Measurements from ENCODE around the gene CCR9. TPM values are rescaled to one million over a fixed set of nuclear protein-coding genes. Genes with fewer than 3 reads are reported as not detected.

Gene CCR9
- total and polyA plus RNA-seq, 7 experiments from 2014 or later, result 0.31 to 0.66 (median 0.48) TPM; not detected in 1

DNA sequence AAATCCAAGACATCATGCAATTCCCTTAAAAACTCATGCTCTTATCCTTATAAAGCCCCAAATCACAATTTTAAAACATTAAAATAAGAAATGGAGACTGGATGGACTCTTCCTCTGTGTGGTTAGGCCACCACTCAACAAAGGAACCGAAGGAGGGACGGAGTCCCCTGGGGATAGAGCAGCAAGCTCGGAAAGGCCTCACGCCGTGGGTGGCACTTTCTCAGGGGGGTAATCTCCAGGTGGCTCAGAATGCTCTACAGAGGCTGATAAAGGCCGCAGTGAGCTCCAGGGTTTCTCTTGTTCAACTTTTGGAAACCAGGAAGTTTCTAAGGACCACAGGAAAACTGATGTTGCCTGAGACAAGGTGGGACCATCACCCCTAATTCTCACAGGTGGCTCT is 23.2 kb downstream of the CCR9 start:
- Mint-ChIP-seq H3K4me3 (peak overlapping the region in 4 of 10 donors; percentile 7 to 55 (median 36)), H3K36me3 (peaks cover 11 to 42% (median 13%) of the 10 kb centered on the region in 5 donors), H3K27me3 (peaks cover 0 to 48% (median 0%) of the 10 kb centered on the region in 5 donors), H3K9me3 (peaks cover 0 to 10% (median 0%) of the 10 kb centered on the region in 11 donors), H3K4me1 (peaks cover 23 to 63% (median 35%) of the 10 kb centered on the region in 7 donors), H3K27ac (peak overlapping the region in 2 of 9 donors; percentile 48 to 58)
- POLR2A ChIA-PET, result no interaction called here
- DNase-seq (no peak), ATAC-seq (no peak)
- H3K27ac ChIP-seq (ENCODE audit: low read depth, low read length), result no peak overlapping the region
- CTCF ChIA-PET, result interaction anchor here (1.3 kb wide), 1 partner anchor 19 kb away, joined by 3 read pairs; no protein-coding TSS in a partner anchor
- no peaks in the 10 kb centered on the region for H3K27me3 ChIP-seq (ENCODE audit: control insufficient read depth in 2 of 2, insufficient read depth in 2 of 2, low read length in 2 of 2)
- H3K4me1 ChIP-seq (ENCODE audit: control insufficient read depth in 2 of 2, insufficient read depth in 2 of 2, low read length in 2 of 2), result peaks cover 14 to 18% of the 10 kb centered on the region in 2 donors
- intact Hi-C loops (cut with micrococcal nuclease), result no loop called here
- no peaks in the 10 kb centered on the region for H3K9me3 ChIP-seq (ENCODE audit: control insufficient read depth in 2 of 3, low read length in 3 of 3)
- no peaks in the 10 kb centered on the region for H3K36me3 ChIP-seq (ENCODE audit: control insufficient read depth in 2 of 3, insufficient read depth in 3 of 3, low read length in 3 of 3)
- no peak overlapping the region for H3K4me3 ChIP-seq (ENCODE audit: low read length)

DNA sequence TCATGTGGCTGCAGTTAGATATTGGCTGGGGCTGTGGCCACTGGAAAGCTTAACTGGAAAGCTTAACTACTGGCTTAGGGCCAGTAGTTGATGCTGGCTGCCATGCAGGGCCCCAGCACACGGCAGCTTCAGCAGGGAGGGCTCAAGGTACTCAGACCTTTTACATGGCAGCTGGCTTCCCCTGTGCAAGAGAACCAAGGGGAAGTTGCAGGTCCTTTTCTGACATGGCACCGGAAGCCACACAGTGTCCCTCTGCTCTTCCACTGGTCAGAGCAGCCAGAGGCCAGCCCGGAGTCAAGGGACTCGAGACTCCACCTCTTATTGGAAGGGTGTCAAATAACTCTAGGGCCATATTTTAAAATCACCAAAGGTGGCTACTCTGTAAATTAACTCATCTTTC is 24.5 kb downstream of the CCR9 start:
- H3K9me3 Mint-ChIP-seq, result peaks cover 0 to 4% (median 0%) of the 10 kb centered on the region in 11 donors
- Histone ChIP-seq H3K4me3 (ENCODE audit: low read length) (no peak overlapping the region), H3K27ac (ENCODE audit: low read depth, low read length) (no peak overlapping the region), H3K27me3 (ENCODE audit: control insufficient read depth in 2 of 2, insufficient read depth in 2 of 2, low read length in 2 of 2) (no peaks in the 10 kb centered on the region), H3K4me1 (ENCODE audit: control insufficient read depth in 2 of 2, insufficient read depth in 2 of 2, low read length in 2 of 2) (peaks cover 23 to 32% of the 10 kb centered on the region in 2 donors), H3K9me3 (ENCODE audit: control insufficient read depth in 2 of 3, low read length in 3 of 3) (no peaks in the 10 kb centered on the region), H3K36me3 (ENCODE audit: control insufficient read depth in 2 of 3, insufficient read depth in 3 of 3, low read length in 3 of 3) (no peaks in the 10 kb centered on the region)
- intact Hi-C loops (cut with micrococcal nuclease), result no loop called here
- peaks cover 31 to 69% (median 46%) of the 10 kb centered on the region in 7 donors for H3K4me1 Mint-ChIP-seq
- peaks cover 5 to 31% (median 9%) of the 10 kb centered on the region in 5 donors for H3K36me3 Mint-ChIP-seq
- ATAC-seq, result no peak
- POLR2A ChIA-PET, result no interaction called here
- no peak overlapping the region for H3K27ac Mint-ChIP-seq
- H3K27me3 Mint-ChIP-seq, result peaks cover 0 to 56% (median 0%) of the 10 kb centered on the region in 5 donors
- CTCF ChIA-PET, result no interaction called here
- no peak for DNase-seq
- H3K4me3 Mint-ChIP-seq, result peak overlapping the region in 1 of 10 donors; percentile 30

DNA sequence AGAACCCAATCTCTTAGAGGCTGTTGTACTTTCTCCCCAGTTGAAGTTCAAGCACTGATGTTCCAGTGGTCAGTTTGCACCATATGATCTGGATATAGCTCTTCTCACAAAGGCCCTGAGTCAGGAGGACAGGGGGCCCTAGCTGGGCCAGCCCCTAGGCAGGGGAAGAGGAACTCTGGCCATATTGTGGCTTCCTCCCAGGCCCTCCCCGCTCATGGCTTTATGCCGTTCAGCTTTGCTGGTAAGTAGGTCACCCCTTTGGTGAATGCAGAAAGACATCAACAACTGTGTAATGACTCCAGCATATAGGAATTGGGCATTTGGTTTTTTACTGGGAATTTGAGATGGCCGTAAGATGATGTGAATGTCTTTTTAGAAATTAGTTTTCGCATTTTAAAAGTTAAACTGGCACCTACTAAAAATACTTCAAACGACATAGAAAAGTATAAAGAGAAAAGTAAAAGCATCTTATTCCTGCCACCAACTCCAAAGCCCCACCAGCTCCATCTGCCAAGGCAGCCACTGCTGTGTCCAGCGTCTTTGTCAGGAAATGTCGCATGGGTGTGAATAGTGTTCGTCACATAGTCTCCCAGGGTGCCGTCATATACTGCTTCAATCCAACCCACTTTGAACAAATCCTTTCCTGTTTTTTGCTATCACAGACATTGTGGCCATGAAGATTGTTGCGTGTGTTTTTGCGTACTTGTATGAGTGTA is 25.3 kb downstream of the CCR9 start:
- no peak for ATAC-seq
- H3K27ac Mint-ChIP-seq, result peak overlapping the region in 5 of 9 donors; percentile 12 to 69 (median 17)

DNA sequence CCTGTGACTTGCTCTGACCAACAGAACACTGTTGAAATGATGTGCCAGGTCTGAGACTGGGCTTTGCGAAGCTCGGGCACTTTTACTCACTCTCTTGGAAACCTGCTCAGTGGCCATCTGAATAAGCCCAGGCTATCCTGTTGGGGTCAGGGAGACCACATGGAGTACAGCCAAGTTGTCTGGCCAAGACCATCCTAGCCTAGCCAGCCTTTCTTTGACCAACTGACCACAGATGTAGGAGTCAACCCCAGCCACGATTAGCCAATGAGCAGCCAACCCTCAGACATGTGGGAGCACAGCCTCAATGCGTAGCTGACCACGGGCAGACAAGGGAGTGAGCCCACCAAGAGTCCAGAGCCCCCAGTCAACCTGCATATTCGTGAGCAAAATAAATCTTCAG is 26.1 kb downstream of the CCR9 start:
- Histone ChIP-seq H3K36me3 (ENCODE audit: control insufficient read depth in 2 of 3, insufficient read depth in 3 of 3, low read length in 3 of 3) (no peaks in the 10 kb centered on the region), H3K4me3 (ENCODE audit: low read length) (no peak overlapping the region), H3K9me3 (ENCODE audit: control insufficient read depth in 2 of 3, low read length in 3 of 3) (no peaks in the 10 kb centered on the region), H3K27me3 (ENCODE audit: control insufficient read depth in 2 of 2, insufficient read depth in 2 of 2, low read length in 2 of 2) (no peaks in the 10 kb centered on the region), H3K27ac (ENCODE audit: low read depth, low read length) (no peak overlapping the region), H3K4me1 (ENCODE audit: control insufficient read depth in 2 of 2, insufficient read depth in 2 of 2, low read length in 2 of 2) (peaks cover 29 to 41% of the 10 kb centered on the region in 2 donors)
- H3K36me3 Mint-ChIP-seq, result peaks cover 5 to 20% (median 9%) of the 10 kb centered on the region in 5 donors
- DNase-seq (no peak), ATAC-seq (no peak)
- peak overlapping the region in 3 of 9 donors; percentile 15 to 69 (median 49) for H3K27ac Mint-ChIP-seq
- H3K9me3 Mint-ChIP-seq, result peaks cover 0 to 4% (median 0%) of the 10 kb centered on the region in 11 donors
- peaks cover 38 to 71% (median 50%) of the 10 kb centered on the region in 7 donors for H3K4me1 Mint-ChIP-seq
- peak overlapping the region in 3 of 10 donors; percentile 28 to 32 (median 29) for H3K4me3 Mint-ChIP-seq
- ChIA-PET CTCF (interaction anchor here (1.2 kb wide), 1 partner anchor 8 kb away, joined by 5 read pairs; no protein-coding TSS in a partner anchor), POLR2A (no interaction called here)
- peaks cover 0 to 54% (median 0%) of the 10 kb centered on the region in 5 donors for H3K27me3 Mint-ChIP-seq
- intact Hi-C loops (cut with micrococcal nuclease), result no loop called here

More for the DNA sequence above, 25.3 kb downstream of the CCR9 start:
- peaks cover 5 to 26% (median 9%) of the 10 kb centered on the region in 5 donors for H3K36me3 Mint-ChIP-seq
- H3K9me3 ChIP-seq (ENCODE audit: control insufficient read depth in 2 of 3, low read length in 3 of 3), result no peaks in the 10 kb centered on the region
- H3K4me1 Mint-ChIP-seq, result peaks cover 38 to 74% (median 53%) of the 10 kb centered on the region in 7 donors
- peaks cover 0 to 4% (median 0%) of the 10 kb centered on the region in 11 donors for H3K9me3 Mint-ChIP-seq
- H3K27ac ChIP-seq (ENCODE audit: low read depth, low read length), result no peak overlapping the region
- no peaks in the 10 kb centered on the region for H3K27me3 ChIP-seq (ENCODE audit: control insufficient read depth in 2 of 2, insufficient read depth in 2 of 2, low read length in 2 of 2)
- H3K27me3 Mint-ChIP-seq, result peaks cover 0 to 56% (median 0%) of the 10 kb centered on the region in 5 donors
- H3K4me3 Mint-ChIP-seq, result peak overlapping the region in 3 of 10 donors; percentile 26 to 32 (median 28)
- peak in 1 of 9 donors; percentile 10 for DNase-seq
- H3K4me1 ChIP-seq (ENCODE audit: control insufficient read depth in 2 of 2, insufficient read depth in 2 of 2, low read length in 2 of 2), result peaks cover 29 to 39% of the 10 kb centered on the region in 2 donors
- H3K36me3 ChIP-seq (ENCODE audit: control insufficient read depth in 2 of 3, insufficient read depth in 3 of 3, low read length in 3 of 3), result no peaks in the 10 kb centered on the region
- POLR2A ChIA-PET, result no interaction called here
- H3K4me3 ChIP-seq (ENCODE audit: low read length), result no peak overlapping the region
- CTCF ChIA-PET, result no interaction called here
- intact Hi-C loops (cut with micrococcal nuclease), result no loop called here

DNA sequence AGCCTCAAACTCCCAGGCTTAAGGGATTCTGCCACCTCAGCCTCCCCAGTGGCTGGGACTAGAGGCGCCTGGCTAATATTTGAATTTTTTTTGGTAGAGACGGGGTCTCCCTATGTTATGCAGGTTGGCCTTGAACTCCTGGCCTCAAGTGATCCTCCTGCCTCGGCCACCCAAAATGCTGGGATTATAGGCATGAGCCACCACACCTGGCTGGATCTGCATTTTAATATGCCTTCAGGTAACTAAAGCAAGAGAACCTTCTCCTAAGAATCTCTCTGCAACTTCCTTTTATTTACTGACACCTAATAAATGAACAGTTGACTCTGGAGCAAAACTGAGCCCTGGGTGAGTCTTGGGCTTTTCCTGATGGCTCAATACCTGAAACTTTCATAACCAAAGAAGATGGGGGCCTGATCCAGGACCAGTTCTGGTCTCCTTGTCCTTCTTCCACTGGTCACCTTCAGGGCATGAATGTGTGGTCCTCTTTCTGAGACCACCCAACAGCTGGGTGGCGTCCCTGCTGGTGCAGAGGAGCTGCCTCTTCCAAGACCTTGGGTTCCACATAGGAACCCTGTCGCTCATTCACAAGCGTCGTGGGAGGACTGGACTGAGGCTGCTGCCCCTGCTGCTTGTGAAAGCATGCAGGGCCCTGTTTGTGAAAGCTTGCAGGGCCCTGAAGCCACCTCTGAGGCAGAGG is 28.2 kb downstream of the CCR9 start:
- ChIA-PET POLR2A (interaction anchor here (0.8 kb wide), 1 partner anchor 22 kb away, joined by 3 read pairs; no protein-coding TSS in a partner anchor), CTCF (interaction anchor here (0.9 kb wide), 1 partner anchor 165 kb away, joined by 3 read pairs; no protein-coding TSS in a partner anchor)
- Histone ChIP-seq H3K9me3 (ENCODE audit: control insufficient read depth in 2 of 3, low read length in 3 of 3) (no peaks in the 10 kb centered on the region), H3K27ac (ENCODE audit: low read depth, low read length) (no peak overlapping the region), H3K4me3 (ENCODE audit: low read length) (peak overlapping the region; percentile 53), H3K4me1 (ENCODE audit: control insufficient read depth in 2 of 2, insufficient read depth in 2 of 2, low read length in 2 of 2) (peaks cover 15 to 24% of the 10 kb centered on the region in 2 donors), H3K36me3 (ENCODE audit: control insufficient read depth in 2 of 3, insufficient read depth in 3 of 3, low read length in 3 of 3) (peaks cover 0 to 12% (median 3%) of the 10 kb centered on the region in 3 experiments), H3K27me3 (ENCODE audit: control insufficient read depth in 2 of 2, insufficient read depth in 2 of 2, low read length in 2 of 2) (no peaks in the 10 kb centered on the region)
- peak overlapping the region in 4 of 9 donors; percentile 10 to 82 (median 70) for H3K27ac Mint-ChIP-seq
- H3K4me1 Mint-ChIP-seq, result peaks cover 21 to 52% (median 33%) of the 10 kb centered on the region in 7 donors
- H3K27me3 Mint-ChIP-seq, result peaks cover 0 to 52% (median 0%) of the 10 kb centered on the region in 5 donors
- DNase-seq (no peak), ATAC-seq (no peak)
- H3K36me3 Mint-ChIP-seq, result peaks cover 5 to 19% (median 10%) of the 10 kb centered on the region in 5 donors
- H3K9me3 Mint-ChIP-seq, result peaks cover 0 to 4% (median 0%) of the 10 kb centered on the region in 11 donors
- peak overlapping the region in 4 of 10 donors; percentile 21 to 88 (median 80) for H3K4me3 Mint-ChIP-seq
- intact Hi-C loops (cut with micrococcal nuclease), result loop anchor here (5.0 kb wide), 1 partner anchor 72 kb away; the partner anchor contains the start of gene LZTFL1 (in 2 of the 2)

DNA sequence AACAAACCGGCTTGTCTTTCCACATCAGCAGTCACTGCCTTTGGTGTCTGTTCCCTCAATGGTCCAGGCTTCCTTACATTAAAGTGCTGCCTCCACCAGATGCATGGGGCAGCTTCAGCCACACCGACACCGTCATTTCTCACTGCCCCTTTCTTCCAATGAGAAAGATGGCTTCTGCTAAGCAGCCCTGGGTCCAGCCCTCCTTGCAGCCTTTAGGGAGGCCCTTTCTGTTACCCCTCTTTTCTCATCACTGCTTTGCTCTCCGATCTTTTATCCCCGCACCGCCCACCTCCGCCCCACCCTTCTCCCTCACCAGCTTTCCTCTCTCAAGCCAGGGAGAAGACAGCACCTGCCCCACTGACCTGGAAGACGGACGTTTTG is 28.7 kb downstream of the CCR9 start:
- Mint-ChIP-seq H3K27ac (peak overlapping the region in 8 of 9 donors; percentile 36 to 82 (median 58)), H3K4me3 (peak overlapping the region; percentile 70 to 90 (median 83)), H3K4me1 (peaks cover 17 to 46% (median 29%) of the 10 kb centered on the region in 7 donors), H3K9me3 (peaks cover 0 to 3% (median 0%) of the 10 kb centered on the region in 11 donors), H3K36me3 (peaks cover 4 to 15% (median 5%) of the 10 kb centered on the region in 5 donors), H3K27me3 (peaks cover 0 to 47% (median 0%) of the 10 kb centered on the region in 5 donors)
- Histone ChIP-seq H3K27ac (ENCODE audit: low read depth, low read length) (no peak overlapping the region), H3K4me3 (ENCODE audit: low read length) (peak overlapping the region; percentile 53), H3K36me3 (ENCODE audit: control insufficient read depth in 2 of 3, insufficient read depth in 3 of 3, low read length in 3 of 3) (peaks cover 0 to 17% (median 3%) of the 10 kb centered on the region in 3 experiments), H3K27me3 (ENCODE audit: control insufficient read depth in 2 of 2, insufficient read depth in 2 of 2, low read length in 2 of 2) (no peaks in the 10 kb centered on the region), H3K9me3 (ENCODE audit: control insufficient read depth in 2 of 3, low read length in 3 of 3) (no peaks in the 10 kb centered on the region), H3K4me1 (ENCODE audit: control insufficient read depth in 2 of 2, insufficient read depth in 2 of 2, low read length in 2 of 2) (peaks cover 15 to 24% of the 10 kb centered on the region in 2 donors)
- DNase-seq, result no peak
- ChIA-PET CTCF (interaction anchor here (0.9 kb wide), 1 partner anchor 164 kb away, joined by 3 read pairs; no protein-coding TSS in a partner anchor), POLR2A (interaction anchor here (0.8 kb wide), 1 partner anchor 23 kb away, joined by 3 read pairs; no protein-coding TSS in a partner anchor)
- ATAC-seq, result no peak
- intact Hi-C loops (cut with micrococcal nuclease), result loop anchor here (5.0 kb wide), 1 partner anchor 73 kb away; the partner anchor contains the start of gene LZTFL1 (in 2 of the 2)

Measured in naive thymus-derived CD4-positive, alpha-beta T cell (primary cell).